NCI-H446 (cell line): ENCODE results near the gene TMEM63A.

Experiments used
- DNase-seq, 2 experiments: peaks; one replicate each; lab custom pipeline; 2025; lab: John Stamatoyannopoulos, UW

TMEM63A gene

DNA sequence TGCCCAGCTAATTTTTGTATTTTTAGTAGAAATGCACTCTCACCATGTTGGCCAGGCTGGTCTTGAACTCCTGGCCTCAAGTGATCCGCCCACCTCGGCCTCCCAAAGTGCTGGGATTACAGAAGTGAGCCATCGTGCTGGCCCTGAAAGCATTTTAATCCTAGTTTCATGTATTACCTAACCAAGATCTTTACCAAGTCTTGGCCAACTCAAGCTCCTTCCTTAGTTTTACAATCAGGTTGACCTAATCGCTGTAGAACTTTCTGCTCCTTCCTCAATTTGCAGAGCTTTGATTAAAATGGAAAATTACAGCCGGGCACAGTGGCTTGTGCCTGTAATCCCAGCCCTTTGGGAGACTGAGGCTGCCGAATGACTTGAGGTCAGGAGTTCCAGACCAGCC, 3.2 kb upstream of the TMEM63A start:
- DNase-seq = no peak

DNA sequence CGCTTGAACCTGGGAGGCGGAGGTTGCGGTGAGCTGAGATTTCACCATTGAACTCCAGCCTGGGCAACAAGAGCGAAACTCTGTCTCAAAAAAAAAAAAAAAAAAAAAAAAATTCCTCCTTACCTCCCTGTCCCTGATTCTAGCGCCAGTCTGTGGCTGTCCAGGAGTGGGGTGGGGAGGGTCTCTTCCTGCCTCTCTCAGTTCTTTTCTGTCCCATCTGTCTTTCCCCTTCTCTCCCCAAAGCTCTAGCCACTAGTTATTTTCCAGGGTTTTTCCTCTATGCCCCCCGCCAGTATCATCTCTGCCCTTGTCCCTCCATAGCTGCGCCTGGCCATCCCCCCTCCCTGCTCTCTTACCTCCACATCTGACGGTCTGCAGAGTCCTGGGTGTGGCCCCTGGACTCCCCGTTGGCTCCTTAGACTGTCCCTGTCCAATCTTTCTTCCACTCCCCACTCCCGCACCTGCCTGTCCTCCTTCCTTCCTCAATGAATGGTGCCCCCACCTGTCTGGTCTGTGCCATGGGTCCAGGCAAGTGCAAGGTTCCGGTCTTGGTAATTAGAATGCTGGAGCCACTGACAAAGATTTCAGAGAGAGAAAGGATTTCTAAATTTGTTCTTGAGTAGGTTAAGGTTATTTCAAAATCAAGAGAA, 1.6 kb upstream of the TMEM63A start:
- DNase-seq = no peak

DNA sequence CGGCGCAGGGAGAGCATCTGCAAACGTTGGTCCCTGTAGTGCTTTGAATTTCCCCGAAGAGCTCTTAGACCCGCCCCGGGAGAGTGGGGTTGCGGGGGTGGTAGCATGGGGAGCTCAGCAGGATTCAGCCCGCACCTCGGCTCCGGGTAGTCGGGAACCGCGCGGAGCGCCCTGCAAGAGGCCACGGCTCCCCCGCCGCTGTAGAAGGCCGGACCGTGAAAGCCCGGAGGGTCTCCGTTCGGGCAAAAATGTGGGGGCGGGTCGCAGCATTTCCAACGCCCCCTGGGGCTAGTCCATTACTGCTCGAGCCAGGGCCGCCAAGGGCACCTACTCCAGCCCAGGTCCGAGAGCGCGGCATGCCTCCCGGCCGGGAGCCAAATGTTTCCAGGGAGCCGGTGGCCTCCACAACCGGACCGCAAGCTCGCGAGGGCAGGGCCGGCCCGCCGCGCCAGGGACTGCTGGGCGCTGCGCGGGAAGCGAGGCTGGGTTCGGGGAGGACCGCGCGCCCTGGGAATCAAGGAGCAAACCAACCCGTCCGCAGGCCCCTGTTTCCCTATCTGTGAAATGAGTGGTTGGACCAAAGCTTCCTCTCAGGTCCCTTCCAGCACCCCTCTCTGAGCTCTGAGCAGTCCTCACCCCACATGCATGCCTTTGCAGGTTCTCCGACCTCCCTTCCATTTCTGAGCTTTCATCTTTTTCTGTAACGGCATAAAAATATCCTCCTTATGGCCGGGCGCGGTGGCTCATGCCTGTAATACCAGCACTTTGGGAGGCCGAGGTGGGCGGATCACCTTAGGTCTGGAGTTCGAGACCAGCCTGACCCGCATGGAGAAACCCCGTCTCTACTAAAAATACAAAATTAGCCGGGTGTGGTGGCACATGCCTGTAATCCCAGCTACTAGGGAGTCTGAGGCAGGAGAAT, 775 bp upstream of the TMEM63A start:
- DNase-seq = no peak

DNA sequence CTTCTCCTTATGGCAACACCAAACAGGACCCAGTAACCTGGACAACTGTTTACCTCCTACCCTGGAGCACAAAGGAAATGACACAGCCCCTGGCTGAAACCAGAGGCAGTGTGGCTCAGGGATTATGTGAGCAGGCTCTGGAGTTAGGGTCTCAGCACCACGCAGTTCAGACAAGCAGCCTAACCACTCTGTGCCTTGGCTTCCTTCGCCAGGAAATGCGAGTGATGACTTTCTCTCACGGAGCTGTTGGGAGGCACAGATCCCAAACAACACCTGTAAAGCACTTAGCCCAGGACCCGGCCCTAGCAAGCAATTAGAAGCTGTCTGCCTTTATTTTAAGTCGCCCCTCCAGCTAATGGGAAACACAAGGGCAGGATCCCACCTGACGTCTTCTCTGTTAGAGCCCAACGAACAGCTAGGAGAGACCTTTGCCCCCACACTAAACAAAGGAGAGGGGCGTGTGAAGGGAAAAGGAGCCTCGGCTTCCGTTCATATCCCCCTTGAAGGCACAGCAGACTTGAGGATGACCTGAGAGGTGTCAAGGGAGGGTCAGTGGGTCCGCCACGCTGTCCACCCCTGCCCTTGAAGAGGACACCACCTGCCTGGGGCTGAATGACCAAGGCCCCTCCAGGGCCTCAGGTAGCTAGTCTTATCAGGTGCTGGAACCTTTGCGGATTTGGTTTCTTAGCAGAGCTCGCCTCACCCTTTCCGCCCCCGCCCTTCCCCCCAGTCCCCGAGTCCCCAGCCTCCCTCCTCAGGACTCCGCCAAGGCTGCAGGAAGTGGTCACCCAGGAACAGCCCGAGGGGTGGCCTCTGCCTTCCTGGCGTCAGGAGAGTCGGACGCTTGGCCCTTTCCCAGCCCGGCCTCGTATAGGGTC, 860 bp downstream of the TMEM63A start:
- no peak for DNase-seq

DNA sequence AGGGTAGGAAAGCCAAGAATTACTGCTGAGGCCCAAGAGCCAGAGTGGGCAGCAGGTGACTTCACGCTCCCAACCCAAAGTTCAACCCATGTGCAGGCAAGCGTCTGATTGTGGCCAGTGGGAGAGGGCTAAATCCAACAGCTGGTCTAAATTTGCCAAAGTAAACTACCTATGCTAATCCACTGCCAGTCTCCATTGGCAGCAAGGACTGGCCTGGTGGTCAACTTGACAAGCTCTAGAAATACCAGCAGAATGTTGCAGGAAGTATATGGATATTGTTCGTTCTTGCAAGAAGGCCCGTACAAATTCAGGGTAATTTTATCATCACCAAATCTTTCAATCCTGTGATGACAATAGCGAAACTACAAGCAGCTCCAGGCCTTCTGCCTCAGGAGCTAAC, 1.5 kb downstream of the TMEM63A start:
- DNase-seq = no peak

DNA sequence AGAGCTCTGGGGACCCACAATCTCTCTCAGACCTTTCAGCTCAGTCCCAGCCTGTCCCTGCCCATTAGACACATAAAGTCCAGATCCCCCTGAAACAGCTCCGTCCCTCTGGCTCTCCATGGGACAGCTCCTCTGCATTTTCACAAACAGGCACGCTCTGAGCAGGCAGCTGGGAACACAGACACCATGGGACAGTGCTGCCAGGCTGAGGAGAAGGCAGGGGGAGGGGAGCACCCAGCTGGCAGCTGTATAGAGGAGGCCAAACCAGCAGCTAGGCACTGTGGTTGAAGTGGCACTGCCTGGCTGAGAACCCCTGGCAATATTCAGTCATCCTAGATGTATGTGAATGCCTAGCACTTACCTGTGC, 2.0 kb downstream of the TMEM63A start:
- DNase-seq = no peak

DNA sequence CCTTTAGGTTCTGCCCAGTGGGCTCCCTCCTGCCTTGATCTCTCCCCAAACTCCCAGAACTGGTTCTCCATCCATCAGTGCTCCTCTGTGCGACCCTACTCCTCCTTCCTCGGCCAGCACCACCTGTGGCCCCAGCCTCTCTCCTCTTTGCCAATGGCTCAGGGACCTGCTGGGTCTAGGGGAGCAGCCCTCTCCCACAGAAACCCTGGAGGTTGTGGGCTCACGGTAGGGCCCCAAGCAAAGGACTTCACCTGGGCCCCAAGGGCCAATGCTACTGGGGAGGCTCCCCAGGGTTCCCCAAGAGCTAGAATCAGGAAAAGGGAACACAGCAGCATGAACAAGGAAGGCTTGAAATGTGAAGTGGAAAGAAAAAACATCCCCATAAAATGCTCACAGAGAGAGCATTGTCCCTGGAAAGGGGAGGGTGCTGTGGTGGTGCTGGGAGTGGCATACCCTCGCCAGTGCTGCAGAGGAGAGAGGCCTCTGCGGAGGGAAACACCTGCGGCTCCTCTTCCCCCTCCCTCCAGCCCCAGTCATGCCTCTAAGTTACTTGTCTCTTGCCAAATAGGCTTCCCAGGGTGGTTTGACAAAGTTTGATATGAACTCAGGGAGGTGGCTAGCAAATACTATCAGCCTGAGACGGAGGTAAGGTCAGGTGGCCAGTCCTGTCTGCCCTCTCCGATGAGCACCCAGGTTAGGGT, 2.5 kb downstream of the TMEM63A start:
- DNase-seq = no peak

DNA sequence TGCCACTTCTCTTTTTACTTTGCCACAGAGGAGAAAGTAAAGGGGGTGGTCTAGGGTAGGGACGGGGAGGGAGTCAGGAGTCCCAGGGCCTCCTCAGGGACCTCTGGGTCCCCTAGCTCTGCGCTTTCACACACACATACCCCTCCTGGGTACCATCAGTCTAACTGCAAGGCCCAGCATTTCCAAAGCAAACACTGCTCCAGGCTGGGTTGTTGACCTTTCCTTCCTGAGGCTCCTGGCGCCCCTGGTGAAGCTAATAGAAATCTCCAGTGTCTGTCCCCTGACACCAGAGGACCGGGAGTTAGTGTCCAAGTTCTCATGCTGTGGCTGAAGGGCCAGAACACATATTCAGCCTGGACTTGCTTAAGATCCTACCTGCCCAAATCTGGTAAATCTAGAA, 3.9 kb downstream of the TMEM63A start:
- DNase-seq = no peak

DNA sequence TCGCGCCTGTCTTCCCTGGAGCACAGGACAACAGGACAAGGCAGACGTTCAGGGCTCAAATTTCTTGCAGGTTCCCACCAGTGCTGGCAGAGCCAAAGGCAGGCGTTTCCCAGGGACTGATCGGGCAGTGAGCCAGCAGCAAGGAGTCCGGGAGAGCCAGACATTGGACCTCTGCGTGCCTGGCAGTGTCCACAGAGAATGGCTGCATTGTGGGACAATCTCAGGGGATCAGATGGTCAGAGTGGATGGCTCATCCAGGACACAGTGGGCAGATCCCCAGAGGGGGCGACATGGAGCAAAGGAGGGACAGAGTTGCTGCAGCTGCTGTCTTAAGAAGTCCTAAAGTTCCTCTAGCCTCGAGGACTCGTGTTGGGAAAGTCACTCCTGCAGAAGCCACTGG, 4.6 kb downstream of the TMEM63A start:
- peak in 1 of 2 experiments; percentile 27 for DNase-seq

DNA sequence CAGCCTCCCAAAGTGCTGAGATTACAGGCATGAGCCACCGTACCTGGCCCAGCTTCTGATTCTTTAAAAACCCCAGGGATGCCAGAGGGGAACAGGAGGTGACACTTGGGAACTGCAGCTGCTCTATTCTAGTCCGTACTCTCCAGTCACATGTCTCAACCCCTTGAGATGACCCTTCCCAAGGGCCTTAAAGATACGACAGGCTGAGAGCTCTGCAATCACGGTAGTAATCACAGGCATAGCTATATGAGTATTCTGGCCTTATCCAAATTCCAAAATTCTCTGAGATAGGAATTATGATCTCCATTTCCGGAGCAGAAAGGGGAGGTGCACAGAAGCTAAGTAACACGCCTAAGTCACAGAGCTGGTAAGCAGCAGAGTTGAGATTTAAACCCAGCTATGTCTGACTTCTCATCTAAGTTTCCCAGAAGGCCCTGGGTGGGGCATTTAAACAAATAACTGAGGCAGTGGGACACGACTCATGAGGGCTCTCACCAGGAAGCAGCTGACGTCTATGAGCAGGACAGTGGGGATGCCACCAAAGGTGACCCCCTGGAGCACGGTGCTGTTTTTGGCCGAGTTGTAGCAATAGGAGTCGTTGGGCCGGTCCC, 5.2 kb downstream of the TMEM63A start:
- no peak for DNase-seq

DNA sequence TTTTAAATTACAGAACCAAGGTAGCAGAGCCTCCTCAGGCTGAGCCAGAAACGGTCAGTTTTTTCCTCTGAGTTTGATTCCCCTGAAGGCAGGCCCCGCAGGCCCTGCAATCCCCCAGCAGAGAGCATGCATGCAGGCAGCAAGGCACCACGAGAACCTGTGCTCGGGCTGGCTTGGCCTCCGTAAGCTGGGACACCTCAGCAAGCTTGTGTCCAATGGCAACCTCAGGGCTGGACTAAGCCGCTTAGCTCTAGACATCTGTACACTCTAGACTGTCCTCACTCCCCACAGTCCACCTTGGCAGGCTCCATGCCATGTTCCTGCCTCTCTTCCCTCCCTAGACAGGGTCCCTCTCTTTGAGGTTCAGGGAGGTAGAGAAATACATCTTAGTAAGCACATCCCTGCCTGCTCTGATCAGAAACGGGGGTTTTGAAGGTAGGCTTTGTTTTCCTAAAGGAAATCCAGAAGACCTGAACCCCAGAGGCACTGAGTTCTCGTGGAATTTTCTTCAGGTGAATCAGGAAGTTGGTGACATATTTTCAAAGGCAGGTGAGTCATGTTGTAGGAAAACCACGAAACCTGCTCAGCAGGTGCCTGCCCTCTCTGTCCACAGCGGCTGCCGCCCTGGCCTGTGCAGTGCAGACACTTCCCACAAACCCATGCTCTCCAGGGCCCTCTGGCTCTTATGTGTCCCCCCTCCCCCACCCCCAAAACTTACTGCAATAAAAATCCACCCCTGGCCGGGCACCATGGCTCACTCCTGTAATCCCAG, 7.0 kb downstream of the TMEM63A start:
- DNase-seq = no peak

DNA sequence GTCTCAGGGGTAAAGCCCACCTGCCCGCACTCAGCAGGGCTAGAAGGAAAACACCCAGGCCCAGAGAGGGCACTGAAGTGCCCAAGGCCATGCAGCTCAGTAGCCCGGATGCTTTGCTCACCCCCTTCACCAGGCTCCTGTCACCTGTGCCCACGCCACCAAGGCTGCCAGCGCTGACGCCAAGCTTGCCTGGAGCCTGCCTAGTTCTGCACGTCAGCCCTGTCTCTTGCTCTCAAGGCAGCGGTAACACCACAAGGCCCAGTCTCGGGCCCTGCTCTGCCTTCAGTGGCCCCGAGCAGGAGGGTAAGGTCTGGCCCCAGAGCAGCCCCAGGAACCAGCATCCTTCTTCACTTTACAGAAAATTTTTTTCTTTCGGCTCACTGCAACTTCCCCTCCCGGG, 7.7 kb downstream of the TMEM63A start:
- DNase-seq = no peak

DNA sequence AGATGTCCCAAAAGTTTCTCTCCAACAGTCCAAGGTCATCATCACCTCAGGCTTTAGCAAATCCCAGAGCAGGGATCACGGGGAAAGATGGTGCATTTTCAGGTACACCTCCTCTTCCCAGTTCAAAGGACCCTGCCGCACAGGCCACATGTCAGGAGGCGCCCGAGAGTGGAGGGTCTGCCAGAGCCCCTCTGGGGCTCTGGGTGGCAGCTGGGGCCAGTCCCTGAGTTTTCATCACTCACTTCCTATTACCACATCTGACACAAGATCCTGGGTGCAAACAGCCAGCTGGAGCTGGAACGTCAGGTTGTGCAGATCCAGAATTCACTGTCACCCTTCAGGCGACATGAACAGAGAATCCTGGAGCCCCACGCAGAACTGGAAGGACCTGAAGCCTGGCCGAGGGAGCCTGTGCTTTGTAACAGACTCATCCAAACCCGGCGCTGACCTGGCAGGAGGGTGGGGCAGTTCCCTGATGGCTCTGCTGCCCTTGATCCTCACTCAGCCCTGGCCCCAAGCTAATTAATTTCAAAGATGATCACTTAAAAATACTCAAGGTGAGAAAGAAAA, 8.8 kb downstream of the TMEM63A start:
- DNase-seq = no peak

DNA sequence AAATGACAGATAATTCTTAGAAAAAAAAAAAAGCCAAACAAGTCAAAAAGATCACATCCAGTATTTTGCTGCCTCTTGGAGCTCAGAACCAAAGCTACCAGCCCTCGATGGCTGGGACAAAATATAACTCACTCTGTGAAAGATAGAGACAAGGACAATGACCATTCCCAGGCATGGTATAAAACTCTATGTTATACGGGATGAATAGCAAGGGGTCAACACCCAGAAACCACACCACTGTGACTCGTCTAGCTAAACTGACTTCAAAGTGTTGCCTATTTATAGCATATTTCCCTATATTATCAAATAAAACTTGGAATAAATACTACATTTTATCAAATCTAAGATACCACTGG, 10.1 kb downstream of the TMEM63A start:
- DNase-seq = no peak

DNA sequence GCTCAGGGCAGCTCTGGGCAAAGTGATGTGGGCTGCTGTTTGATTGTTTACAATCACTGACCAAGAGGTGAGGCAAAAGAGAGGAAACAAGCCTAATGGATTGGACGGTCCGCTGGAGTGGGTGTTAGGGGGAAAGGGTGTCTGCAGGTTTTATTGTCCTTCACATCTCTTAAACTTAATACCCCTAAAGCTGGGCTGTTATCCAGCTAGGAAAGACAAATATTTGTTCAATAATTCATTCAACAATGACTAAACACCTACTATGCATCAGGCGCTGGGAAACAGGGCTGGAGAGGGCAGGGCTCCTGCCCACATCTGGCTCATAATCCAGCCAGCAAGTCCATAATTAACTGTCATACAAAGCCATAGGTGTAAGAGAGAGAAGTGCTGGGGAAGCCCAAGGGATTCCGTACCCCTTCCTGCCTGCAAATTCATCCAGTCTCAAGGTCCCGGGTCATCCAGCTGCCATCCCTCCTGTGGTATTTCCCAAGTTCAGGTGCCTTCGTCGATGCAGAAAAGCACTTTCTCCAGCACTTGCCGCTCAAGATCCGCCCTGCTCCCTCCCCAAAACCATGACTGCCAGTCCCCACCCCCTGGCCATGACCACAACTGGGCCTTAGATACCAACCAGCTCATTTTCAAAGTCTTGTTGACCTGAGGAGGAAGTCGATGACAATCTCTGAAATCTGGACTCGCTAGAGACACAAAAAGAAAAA, 10.7 kb downstream of the TMEM63A start:
- DNase-seq = no peak

DNA sequence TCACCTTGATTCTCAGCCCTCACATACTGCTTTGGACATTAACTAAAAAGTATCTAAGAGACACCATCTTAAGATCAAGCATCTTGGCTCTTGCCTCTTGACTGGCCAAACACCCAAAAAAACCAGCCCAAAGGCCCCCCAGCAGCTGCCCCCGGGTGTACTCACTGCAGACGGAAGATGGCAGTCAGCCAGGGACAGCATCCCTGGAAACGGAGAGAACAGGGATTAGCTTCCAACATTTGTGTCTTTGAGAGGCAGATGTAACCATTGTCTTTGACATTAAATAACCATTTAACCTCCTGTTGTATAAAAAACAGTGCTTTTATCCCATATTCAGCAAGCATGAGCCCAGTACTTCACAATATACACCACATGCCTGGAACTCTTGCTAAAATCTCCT, 11.3 kb downstream of the TMEM63A start:
- DNase-seq = no peak

DNA sequence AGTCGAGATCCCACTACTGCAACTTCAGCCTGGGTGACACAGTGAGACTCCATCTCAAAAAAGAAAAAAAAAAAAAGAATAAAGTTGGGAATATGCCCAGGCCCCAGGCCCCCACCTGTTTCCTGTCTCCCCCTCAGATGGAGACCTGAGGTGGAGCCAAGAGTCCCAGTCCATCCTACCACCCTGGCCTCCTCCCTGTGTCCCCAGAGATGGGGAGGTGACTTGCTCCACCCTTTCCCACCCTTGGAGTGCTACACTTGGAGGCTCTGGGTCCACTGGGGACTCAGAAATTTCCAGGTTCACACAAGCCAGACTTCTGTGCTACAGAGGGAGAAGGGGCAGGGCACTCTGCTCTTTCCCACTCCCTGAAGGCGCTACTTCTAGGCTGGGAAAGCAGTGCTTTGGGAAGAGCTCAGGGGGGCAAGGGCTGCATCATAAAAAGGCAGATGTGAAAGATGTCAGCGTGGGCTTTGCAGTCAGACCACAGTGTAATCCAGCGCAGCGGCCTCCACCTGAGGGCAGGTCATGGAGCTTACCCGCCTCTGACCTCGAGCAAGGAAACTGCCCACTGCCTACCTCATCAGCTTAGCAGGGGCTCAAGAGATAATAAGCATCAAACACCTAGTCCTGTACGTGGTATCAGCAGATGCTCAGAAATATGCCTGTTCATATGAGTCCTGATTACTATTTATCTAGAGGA, 13.4 kb downstream of the TMEM63A start:
- no peak for DNase-seq

DNA sequence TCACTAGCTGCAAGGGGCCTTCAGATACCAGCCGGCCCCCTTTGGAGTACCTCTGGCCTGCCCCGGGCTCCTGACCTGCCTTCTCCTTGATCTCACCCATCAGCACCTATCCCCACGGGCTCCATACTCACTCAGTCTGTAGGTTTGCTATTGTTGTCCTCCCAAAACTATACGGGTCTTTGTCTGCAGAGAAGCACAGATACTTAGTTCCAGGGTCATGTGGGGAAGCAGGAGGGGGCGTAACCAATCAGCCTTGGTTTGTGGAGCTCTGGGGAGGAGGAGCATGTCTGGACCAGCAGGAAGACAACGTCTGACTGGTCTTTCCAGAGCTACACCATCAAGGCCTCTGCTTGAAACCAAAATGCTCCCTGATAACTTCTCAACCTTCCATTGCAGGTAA, 15.2 kb downstream of the TMEM63A start:
- DNase-seq = no peak
